Stimulated activated CD8-positive, alpha-beta memory T cell treated with anti-CD3 and anti-CD28 coated beads, Interleukin-7, amount 100 ng/mL, for 4 hours (primary cell): Measurements from ENCODE around the gene DOCK1.

Experiments
- DNase-seq, 2 donors: peaks; one replicate each; pipeline ENCODE4 v3.0.0-alpha.2; 2020; ENCODE audit warnings: low read depth in 2 of 2

Gene DOCK1

GRCh38 chr10:127216274-127216673 is 311.0 kb downstream of the DOCK1 start:
- DNase-seq = no peak

- no peak for DNase-seq
Measured at GRCh38 chr10:127216786-127217185, 311.6 kb downstream of the DOCK1 start.

- no peak for DNase-seq
Measured at GRCh38 chr10:127218658-127219057, 313.4 kb downstream of the DOCK1 start.

- DNase-seq = no peak
Measured at GRCh38 chr10:127221281-127221680, 316.1 kb downstream of the DOCK1 start.

GRCh38 chr10:127227027-127227426 is 321.8 kb downstream of the DOCK1 start:
- no peak for DNase-seq

- no peak for DNase-seq
Measured at GRCh38 chr10:127227663-127228062, 322.4 kb downstream of the DOCK1 start.

GRCh38 chr10:127228195-127228787 is 323.1 kb downstream of the DOCK1 start:
- DNase-seq = no peak

- DNase-seq = no peak
Measured at GRCh38 chr10:127234306-127234800, 329.1 kb downstream of the DOCK1 start.

- DNase-seq = no peak
Measured at GRCh38 chr10:127236266-127236665, 331.0 kb downstream of the DOCK1 start.

- no peak for DNase-seq
Measured at GRCh38 chr10:127242914-127243313, 337.7 kb downstream of the DOCK1 start.

GRCh38 chr10:127243490-127244272 is 338.5 kb downstream of the DOCK1 start:
- no peak for DNase-seq

- DNase-seq = no peak
Measured at GRCh38 chr10:127245456-127245855, 340.2 kb downstream of the DOCK1 start.

- DNase-seq = no peak
Measured at GRCh38 chr10:127250031-127250430, 344.8 kb downstream of the DOCK1 start.

- no peak for DNase-seq
Measured at GRCh38 chr10:127252818-127253217, 347.6 kb downstream of the DOCK1 start.

GRCh38 chr10:127254276-127254675 is 349.0 kb downstream of the DOCK1 start:
- peak in 1 of 2 donors; percentile 4 for DNase-seq

- no peak for DNase-seq
Measured at GRCh38 chr10:127257395-127257794, 352.2 kb downstream of the DOCK1 start.

- DNase-seq = no peak
Measured at GRCh38 chr10:127259347-127259746, 354.1 kb downstream of the DOCK1 start.

GRCh38 chr10:127262606-127263005 is 357.4 kb downstream of the DOCK1 start:
- no peak for DNase-seq

- no peak for DNase-seq
Measured at GRCh38 chr10:127265288-127265687, 360.1 kb downstream of the DOCK1 start.

- DNase-seq = no peak
Measured at GRCh38 chr10:127266431-127266830, 361.2 kb downstream of the DOCK1 start.

- DNase-seq = no peak
Measured at GRCh38 chr10:127267442-127267841, 362.2 kb downstream of the DOCK1 start.

GRCh38 chr10:127272076-127272475 is 366.8 kb downstream of the DOCK1 start:
- DNase-seq = no peak

- no peak for DNase-seq
Measured at GRCh38 chr10:127275272-127275671, 370.0 kb downstream of the DOCK1 start.
